LoVo (cell line): ENCODE measurements around the gene RNU1-2.
A peak's percentile ranks its signal among the peaks of the same experiment; 100 is the strongest.
"Not testable (repeated sequence)": the region's sequence is repeated elsewhere in the genome, so short reads cannot be mapped to it uniquely, and the experiment has no call there.

Experiments
- DNase-seq: peaks from one replicate; pipeline ENCODE4 v3.0.0-alpha.2; 2016; ENCODE audit warnings: low spot score

Gene RNU1-2

GRCh38 chr1:16888860-16889816 is 6.6 kb upstream of the RNU1-2 start:
- no peak for DNase-seq

GRCh38 chr1:16890539-16891021 is 5.2 kb upstream of the RNU1-2 start:
- not testable (repeated sequence) for DNase-seq

- DNase-seq, result not testable (repeated sequence)
Observed at GRCh38 chr1:16891057-16891456, 4.7 kb upstream of the RNU1-2 start.

- not testable (repeated sequence) for DNase-seq
Observed at GRCh38 chr1:16892978-16893525, 2.7 kb upstream of the RNU1-2 start.

GRCh38 chr1:16893796-16894195 is 2.0 kb upstream of the RNU1-2 start:
- DNase-seq, result not testable (repeated sequence)

GRCh38 chr1:16894338-16894737 is 1.4 kb upstream of the RNU1-2 start:
- not testable (repeated sequence) for DNase-seq

- DNase-seq, result not testable (repeated sequence)
Observed at GRCh38 chr1:16895233-16895597, 565 bp upstream of the RNU1-2 start.

GRCh38 chr1:16896316-16897055 is 706 bp downstream of the RNU1-2 start:
- DNase-seq, result peak; percentile 77

GRCh38 chr1:16897653-16898052 is 1.9 kb downstream of the RNU1-2 start:
- DNase-seq, result not testable (repeated sequence)

- DNase-seq, result not testable (repeated sequence)
Observed at GRCh38 chr1:16898298-16898697, 2.5 kb downstream of the RNU1-2 start.

- not testable (repeated sequence) for DNase-seq
Observed at GRCh38 chr1:16899020-16899419, 3.2 kb downstream of the RNU1-2 start.

GRCh38 chr1:16900751-16901150 is 5.0 kb downstream of the RNU1-2 start:
- no peak for DNase-seq

GRCh38 chr1:16901371-16901770 is 5.6 kb downstream of the RNU1-2 start:
- not testable (repeated sequence) for DNase-seq

GRCh38 chr1:16903054-16903453 is 7.3 kb downstream of the RNU1-2 start:
- DNase-seq, result peak; percentile 27

- no peak for DNase-seq
Observed at GRCh38 chr1:16903458-16903796, 7.6 kb downstream of the RNU1-2 start.

- peak; percentile 94 for DNase-seq
Observed at GRCh38 chr1:16904560-16905109, 8.9 kb downstream of the RNU1-2 start.

GRCh38 chr1:16905110-16905867 is 9.5 kb downstream of the RNU1-2 start:
- DNase-seq, result peak; percentile 78

GRCh38 chr1:16905868-16906702 is 10.3 kb downstream of the RNU1-2 start:
- DNase-seq, result no peak

- DNase-seq, result no peak
Observed at GRCh38 chr1:16906873-16907272, 11.1 kb downstream of the RNU1-2 start.
